Measurements from ENCODE around the gene PBRM1.

DNA sequence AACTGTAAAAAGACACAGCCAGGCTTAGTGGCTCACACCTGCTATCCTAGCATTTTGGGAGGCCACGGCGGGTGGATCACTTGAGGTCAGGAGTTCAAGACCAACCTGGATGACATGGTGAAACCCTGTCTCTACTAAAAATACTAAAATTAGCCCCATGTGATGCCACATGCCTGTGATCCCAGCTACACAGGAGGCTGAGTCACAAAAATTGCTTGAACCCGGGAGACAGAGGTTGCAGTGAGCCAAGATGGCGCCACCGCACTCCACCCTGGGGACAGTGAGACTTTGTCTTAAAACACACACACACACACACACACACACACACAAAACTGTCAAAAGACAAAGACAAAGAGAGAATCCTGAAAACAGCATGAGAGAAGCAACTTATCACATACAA lies 38.2 kb upstream of the PBRM1 start:
- TF ChIP-seq CTCF (IDR thresholded peaks at IDR 0.05) (no peak), POLR2A (IDR thresholded peaks at IDR 0.05) (no peak)

Data from heart left ventricle (tissue), 13 donors.